ENCODE data around the gene PEX26. TPM values are rescaled to one million over a fixed set of nuclear protein-coding genes. Genes with fewer than 3 reads are reported as not detected.

Gene PEX26
- total and polyA plus RNA-seq, 2 of the 13 experiments (the other 11 are each of a cell fraction or from before 2014, with no cell fraction given), result 10.6 to 25.1 TPM

- TF ChIP-seq TRAFD1 (CRISPR knock-in tag; IDR thresholded peaks at IDR 0.05; ENCODE audit: borderline replicate concordance) (no peak), ZNF230 (CRISPR knock-in tag; IDR thresholded peaks at IDR 0.05) (no peak), FOSL2 (CRISPR knock-in tag; IDR thresholded peaks at IDR 0.05) (no peak; the same call in 1 of the 2 replicates), ZNF772 (CRISPR knock-in tag; IDR thresholded peaks at IDR 0.05) (no peak), NBN (conservative IDR thresholded peaks at IDR 0.05) (no peak), ZKSCAN1 (IDR thresholded peaks at IDR 0.05; ENCODE audit: low read length) (no peak), NR2C2 (CRISPR knock-in tag; IDR thresholded peaks at IDR 0.05; ENCODE audit: borderline replicate concordance) (peak; percentile 85), KIAA2018 (CRISPR knock-in tag; IDR thresholded peaks at IDR 0.05; ENCODE audit: borderline replicate concordance) (no peak), ZNF207 (IDR thresholded peaks at IDR 0.05; ENCODE audit: borderline replicate concordance) (no peak), MED1 (CRISPR knock-in tag; IDR thresholded peaks at IDR 0.05) (no peak), ZNF709 (CRISPR knock-in tag; IDR thresholded peaks at IDR 0.05) (no peak; the same call in 1 of the 2 replicates), MTF2 (CRISPR knock-in tag; IDR thresholded peaks at IDR 0.05; ENCODE audit: borderline replicate concordance) (no peak), ZNF577 (CRISPR knock-in tag; IDR thresholded peaks at IDR 0.05; ENCODE audit: borderline replicate concordance, low read depth) (no peak), SNAPC5 (CRISPR knock-in tag; IDR thresholded peaks at IDR 0.05; ENCODE audit: borderline replicate concordance) (no peak), ZNF530 (CRISPR knock-in tag; IDR thresholded peaks at IDR 0.05; ENCODE audit: low read depth) (no peak), NFKB2 (CRISPR knock-in tag; IDR thresholded peaks at IDR 0.05; ENCODE audit: borderline replicate concordance) (no peak; the same call in 1 of the 2 replicates), NFRKB (IDR thresholded peaks at IDR 0.05) (no peak), PREB (CRISPR knock-in tag; IDR thresholded peaks at IDR 0.05) (0 out of 2 replicates have a peak, but pooled peaks have one; percentile 13), SIN3A (IDR thresholded peaks at IDR 0.05; ENCODE audit: borderline replicate concordance, low read depth, low read length) (0 out of 2 replicates have a peak, but pooled peaks have one; percentile 59), ZMAT3 (CRISPR knock-in tag; conservative IDR thresholded peaks at IDR 0.05) (0 out of 2 replicates have a peak, but pooled peaks have one; percentile 21)
These were observed at the start of gene PEX26 (continued) for GRCh38 chr22:18077639-18078328.
